HG02571 (cell line): ENCODE data around the gene CCNH.

Experiments
- ATAC-seq: cut with Tn5 transposase; IDR thresholded peaks from one replicate; pipeline ENCODE4 v1.9.1; 2021; ENCODE audit warnings: mild to moderate bottlenecking, moderate library complexity; ENCODE audit not compliant: unreplicated experiment

Gene CCNH

DNA sequence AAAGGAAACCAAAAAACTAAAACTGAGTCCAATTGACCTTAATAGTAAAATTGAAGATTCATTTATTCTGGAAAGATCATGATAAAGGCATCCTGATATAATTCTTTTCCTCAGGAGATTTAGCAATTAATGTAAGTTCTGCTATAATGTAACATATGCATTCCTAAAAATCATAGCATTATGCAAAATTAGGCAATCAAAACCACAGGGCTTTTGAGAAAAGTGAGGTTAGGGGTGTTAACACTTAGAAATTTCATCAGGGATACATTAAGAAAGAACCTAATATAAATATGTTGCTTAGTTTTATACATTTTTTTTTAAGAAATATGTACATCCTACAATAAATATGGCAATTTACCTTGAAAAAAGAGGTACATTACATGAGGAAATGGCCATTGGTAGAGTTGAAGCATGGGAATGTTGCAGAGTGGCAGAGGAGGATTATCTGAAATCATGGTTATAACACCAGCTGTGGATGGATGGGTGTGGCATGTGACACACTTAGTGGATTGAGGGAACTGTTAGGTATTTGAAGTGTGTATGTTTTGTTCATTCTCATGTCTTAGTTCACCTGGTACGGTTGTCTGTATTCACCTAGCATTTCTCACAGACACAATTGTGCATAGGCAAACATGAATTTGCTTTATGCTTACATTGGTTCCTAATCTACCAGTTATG lies 51.1 kb downstream of the CCNH start:
- no peak for ATAC-seq

DNA sequence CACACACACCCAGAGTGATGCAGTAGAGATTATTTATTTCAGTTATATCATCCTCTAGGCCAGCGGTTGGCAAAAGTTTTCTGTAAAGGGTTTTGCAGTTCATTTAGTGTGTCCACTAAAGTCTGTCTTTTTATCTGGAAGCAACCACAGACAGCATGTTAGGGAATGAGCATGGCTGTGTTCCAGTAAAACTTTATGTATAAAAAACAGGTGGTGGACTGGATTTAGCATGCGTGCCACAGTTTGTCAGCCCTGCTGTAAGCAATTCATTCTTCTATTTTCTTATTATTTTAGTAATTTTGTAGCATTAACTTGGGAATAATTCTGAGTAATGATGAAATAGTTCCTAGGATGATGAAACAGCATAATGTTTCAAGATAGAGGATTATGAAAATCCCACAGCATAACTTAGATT lies 51.7 kb downstream of the CCNH start:
- no peak for ATAC-seq

GRCh38 chr5:87360132-87360531 lies 52.6 kb downstream of the CCNH start:
- no peak for ATAC-seq

GRCh38 chr5:87359106-87359505 lies 53.6 kb downstream of the CCNH start:
- ATAC-seq = no peak

- no peak for ATAC-seq
Measured at GRCh38 chr5:87354496-87354895, 58.2 kb downstream of the CCNH start.

DNA sequence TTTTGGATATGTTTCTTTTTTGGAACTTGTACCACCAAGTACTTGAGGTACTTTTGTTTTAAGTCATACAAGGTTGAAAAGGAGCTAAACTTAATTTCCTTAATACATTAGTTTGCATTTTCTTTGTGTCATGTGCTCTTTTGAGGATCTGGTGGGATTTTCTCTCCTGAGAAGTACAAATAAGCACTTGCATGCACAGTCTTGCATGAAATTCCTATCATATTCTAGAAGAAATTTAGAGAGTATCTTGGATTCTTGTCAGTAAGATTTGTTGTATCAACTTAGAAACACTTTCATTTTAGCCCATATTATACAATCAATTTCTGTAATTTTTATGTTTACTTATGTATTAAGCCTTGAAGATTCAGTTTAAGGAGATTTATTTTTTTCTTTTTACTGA lies 64.9 kb downstream of the CCNH start:
- no peak for ATAC-seq

GRCh38 chr5:87347272-87347671 lies 65.5 kb downstream of the CCNH start:
- ATAC-seq = no peak
